ENCODE results near the gene ZRANB3. TPM values are rescaled to one million over a fixed set of nuclear protein-coding genes. Genes with fewer than 3 reads are reported as not detected.

Gene ZRANB3
- total and polyA plus RNA-seq, 2 donors (not counting 3 experiments of a cell fraction or from before 2014, with no cell fraction given) = 2.2 to 6.0 TPM

- no TSS peak for BruUV-seq (replicated peaks)
- H3K4me3 ChIP-seq (replicated peaks in 1 of 3; ENCODE audit: insufficient read depth in 1 of 3, low read depth in 1 of 3, low read length in 3 of 3) = no peak overlapping the region
- no peaks in the 10 kb centered on the region for H3K9me3 ChIP-seq (replicated peaks; ENCODE audit: control insufficient read depth, insufficient read depth, low read length)
- H3K4me2 ChIP-seq (ENCODE audit: insufficient read depth, low read length) = no peak overlapping the region
- intact Hi-C loops (cut with micrococcal nuclease) = no loop called here
- H3K36me3 ChIP-seq (ENCODE audit: control insufficient read depth in 2 of 2, extremely low read depth in 1 of 2, insufficient read depth in 2 of 2, low read length in 2 of 2) = no peaks in the 10 kb centered on the region
- dilution Hi-C loops (cut with MboI; ENCODE audit: extremely low pct_ligation_motif_present, low sequenced_read_pairs) = no loop called here
- DNase-seq (ENCODE audit: low read depth, low spot score) (no peak), FAIRE-seq (no peak)
- ChIA-PET POLR2A (no interaction called here), CTCF (no interaction called here)
- no peak overlapping the region for H3K27ac ChIP-seq (ENCODE audit: insufficient read depth, low read depth, low read length)
- no peaks in the 10 kb centered on the region for H3K27me3 ChIP-seq (ENCODE audit: control insufficient read depth in 2 of 2, insufficient read depth in 2 of 2, low read length in 2 of 2)
- H3K79me2 ChIP-seq (ENCODE audit: control insufficient read depth, insufficient read depth, low read length) = no peaks in the 10 kb centered on the region
- H3K9ac ChIP-seq (replicated peaks; ENCODE audit: extremely low read depth, insufficient read depth, low read length) = no peak overlapping the region
- H2AFZ ChIP-seq (ENCODE audit: low read depth, low read length) = no peak overlapping the region
- no peaks in the 10 kb centered on the region for H3K9me1 ChIP-seq (replicated peaks; ENCODE audit: control insufficient read depth, extremely low read depth, insufficient read depth, low read length)
- H3K4me1 ChIP-seq (ENCODE audit: control insufficient read depth, extremely low read depth, insufficient read depth, low read length) = no peaks in the 10 kb centered on the region
- TF ChIP-seq GATA2 (IDR thresholded peaks at IDR 0.05; ENCODE audit: insufficient read depth, insufficient read length, low read depth, low read length) (no peak), POLR2AphosphoS5 (IDR thresholded peaks at IDR 0.05; ENCODE audit: insufficient read depth, low read depth, low read length) (no peak), MYC (IDR thresholded peaks at IDR 0.05; ENCODE audit: low read depth, low read length) (no peak), FOS (IDR thresholded peaks at IDR 0.05; ENCODE audit: borderline replicate concordance, insufficient read depth, low read length) (no peak)
- H4K20me1 ChIP-seq (replicated peaks; ENCODE audit: control insufficient read depth, extremely low read depth, insufficient read depth, low read length) = no peaks in the 10 kb centered on the region
These were observed 332.5 kb downstream of the ZRANB3 start for GRCh38 chr2:135198481-135198880.

- H3K79me2 ChIP-seq (ENCODE audit: control insufficient read depth, insufficient read depth, low read length) = no peaks in the 10 kb centered on the region
- BruUV-seq (replicated peaks) = no TSS peak
- intact Hi-C loops (cut with micrococcal nuclease) = no loop called here
- no peak for DNase-seq (ENCODE audit: low read depth, low spot score)
- no peaks in the 10 kb centered on the region for H3K9me3 ChIP-seq (replicated peaks; ENCODE audit: control insufficient read depth, insufficient read depth, low read length)
- no peaks in the 10 kb centered on the region for H3K9me1 ChIP-seq (replicated peaks; ENCODE audit: control insufficient read depth, extremely low read depth, insufficient read depth, low read length)
- no peaks in the 10 kb centered on the region for H3K27me3 ChIP-seq (ENCODE audit: control insufficient read depth in 2 of 2, insufficient read depth in 2 of 2, low read length in 2 of 2)
- no peaks in the 10 kb centered on the region for H3K4me1 ChIP-seq (ENCODE audit: control insufficient read depth, extremely low read depth, insufficient read depth, low read length)
- H3K4me3 ChIP-seq (replicated peaks in 1 of 3; ENCODE audit: insufficient read depth in 1 of 3, low read depth in 1 of 3, low read length in 3 of 3) = no peak overlapping the region
- H3K4me2 ChIP-seq (ENCODE audit: insufficient read depth, low read length) = no peak overlapping the region
- POLR2A ChIA-PET = no interaction called here
- TF ChIP-seq POLR2A (IDR thresholded peaks at IDR 0.05; ENCODE audit: low read depth, low read length) = no peak
- no peak for TF ChIP-seq MYC (IDR thresholded peaks at IDR 0.05; ENCODE audit: low read depth, low read length)
- no peak for TF ChIP-seq POLR2AphosphoS5 (IDR thresholded peaks at IDR 0.05; ENCODE audit: insufficient read depth, low read depth, low read length)
- TF ChIP-seq GATA2 (IDR thresholded peaks at IDR 0.05; ENCODE audit: insufficient read depth, insufficient read length, low read depth, low read length) = no peak
- TF ChIP-seq CTCF (IDR thresholded peaks at IDR 0.05; ENCODE audit: extremely low read depth in 1 of 2, insufficient read depth in 1 of 2, low read depth in 1 of 2, low read length in 2 of 2) = no peak
- TF ChIP-seq EZH2 (IDR thresholded peaks at IDR 0.05; ENCODE audit: borderline replicate concordance, low read depth, low read length, severe bottlenecking) = no peak
- TF ChIP-seq MAX (IDR thresholded peaks at IDR 0.05; ENCODE audit: insufficient read depth, insufficient read length) = no peak
- no peak for TF ChIP-seq JUN (IDR thresholded peaks at IDR 0.05; ENCODE audit: borderline replicate concordance, insufficient read depth, insufficient read length, low read depth)
- TF ChIP-seq FOS (IDR thresholded peaks at IDR 0.05; ENCODE audit: borderline replicate concordance, insufficient read depth, low read length) = no peak
- no peak overlapping the region for H3K27ac ChIP-seq (ENCODE audit: insufficient read depth, low read depth, low read length)
- no peak overlapping the region for H2AFZ ChIP-seq (ENCODE audit: low read depth, low read length)
- no peak for FAIRE-seq
- no peak overlapping the region for H3K9ac ChIP-seq (replicated peaks; ENCODE audit: extremely low read depth, insufficient read depth, low read length)
- CTCF ChIA-PET = no interaction called here
- dilution Hi-C loops (cut with MboI; ENCODE audit: extremely low pct_ligation_motif_present, low sequenced_read_pairs) = no loop called here
- no peaks in the 10 kb centered on the region for H4K20me1 ChIP-seq (replicated peaks; ENCODE audit: control insufficient read depth, extremely low read depth, insufficient read depth, low read length)
- H3K36me3 ChIP-seq (ENCODE audit: control insufficient read depth in 2 of 2, extremely low read depth in 1 of 2, insufficient read depth in 2 of 2, low read length in 2 of 2) = no peaks in the 10 kb centered on the region
These were observed 340.2 kb downstream of the ZRANB3 start for GRCh38 chr2:135190799-135191198.

Measured in endothelial cell of umbilical vein (primary cell).